GM23338 (cell line): ENCODE results near the gene PAEP.

Experiments used
- POLR2AphosphoS5 ChIP-seq: IDR thresholded peaks from 2 replicates; pipeline ENCODE4 v1.6.1; 2016; ENCODE audit warnings: antibody characterized with exemption, low read depth
- TF ChIP-seq, protein P1 (sequence below), 2 experiments: fragments of 200-600 bp in 1 of 2; sonication (generic) in 1 of 2; conservative IDR thresholded peaks; 2 replicates each; pipeline versions ENCODE4 v1.5.1 to v1.6.1; 2016 to 2017; ENCODE audit warnings: antibody characterized with exemption in 2 of 2, low read depth in 2 of 2, mild to moderate bottlenecking in 2 of 2, moderate library complexity in 1 of 2

DNA sequence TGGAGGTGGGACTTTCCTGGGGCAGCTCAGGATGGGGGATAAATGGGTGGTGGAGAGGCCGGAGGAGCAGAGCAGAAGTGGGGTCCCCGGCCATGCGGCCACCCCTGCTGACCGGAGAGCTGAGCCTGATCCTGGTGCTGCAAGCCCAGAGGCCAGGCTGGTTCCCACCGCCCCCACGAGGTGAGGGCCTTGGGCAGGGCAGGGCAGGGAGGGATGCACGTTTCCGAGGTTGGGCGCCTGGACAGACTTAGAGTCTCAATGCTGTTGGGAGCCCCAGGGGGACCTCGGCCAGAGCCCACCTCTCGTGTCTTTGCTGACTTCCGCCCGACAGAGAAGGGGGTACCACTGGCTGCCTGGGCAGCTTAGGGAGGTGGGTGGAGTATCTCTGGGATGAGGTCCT lies 10.1 kb upstream of the PAEP start:
- TF ChIP-seq, protein P1, sequence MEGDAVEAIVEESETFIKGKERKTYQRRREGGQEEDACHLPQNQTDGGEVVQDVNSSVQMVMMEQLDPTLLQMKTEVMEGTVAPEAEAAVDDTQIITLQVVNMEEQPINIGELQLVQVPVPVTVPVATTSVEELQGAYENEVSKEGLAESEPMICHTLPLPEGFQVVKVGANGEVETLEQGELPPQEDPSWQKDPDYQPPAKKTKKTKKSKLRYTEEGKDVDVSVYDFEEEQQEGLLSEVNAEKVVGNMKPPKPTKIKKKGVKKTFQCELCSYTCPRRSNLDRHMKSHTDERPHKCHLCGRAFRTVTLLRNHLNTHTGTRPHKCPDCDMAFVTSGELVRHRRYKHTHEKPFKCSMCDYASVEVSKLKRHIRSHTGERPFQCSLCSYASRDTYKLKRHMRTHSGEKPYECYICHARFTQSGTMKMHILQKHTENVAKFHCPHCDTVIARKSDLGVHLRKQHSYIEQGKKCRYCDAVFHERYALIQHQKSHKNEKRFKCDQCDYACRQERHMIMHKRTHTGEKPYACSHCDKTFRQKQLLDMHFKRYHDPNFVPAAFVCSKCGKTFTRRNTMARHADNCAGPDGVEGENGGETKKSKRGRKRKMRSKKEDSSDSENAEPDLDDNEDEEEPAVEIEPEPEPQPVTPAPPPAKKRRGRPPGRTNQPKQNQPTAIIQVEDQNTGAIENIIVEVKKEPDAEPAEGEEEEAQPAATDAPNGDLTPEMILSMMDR (conservative IDR thresholded peaks at IDR 0.05; ENCODE audit: low read depth in 2 of 2): no peak
- TF ChIP-seq POLR2AphosphoS5: no peak
